Stimulated activated CD4-positive, alpha-beta T cell treated with anti-CD3 and anti-CD28 coated beads, Interleukin-15, amount 100 ng/mL, for 1 hour (primary cell): ENCODE results near the gene NBEAL1.
"Not testable (repeated sequence)": the region's sequence is repeated elsewhere in the genome, so short reads cannot be mapped to it uniquely, and the experiment has no call there.

Experiments
- DNase-seq, 2 donors: peaks; one replicate each; pipeline ENCODE4 v3.0.0-alpha.2; 2020; ENCODE audit warnings: low read depth in 1 of 2, low spot score in 1 of 2

NBEAL1 gene

DNA sequence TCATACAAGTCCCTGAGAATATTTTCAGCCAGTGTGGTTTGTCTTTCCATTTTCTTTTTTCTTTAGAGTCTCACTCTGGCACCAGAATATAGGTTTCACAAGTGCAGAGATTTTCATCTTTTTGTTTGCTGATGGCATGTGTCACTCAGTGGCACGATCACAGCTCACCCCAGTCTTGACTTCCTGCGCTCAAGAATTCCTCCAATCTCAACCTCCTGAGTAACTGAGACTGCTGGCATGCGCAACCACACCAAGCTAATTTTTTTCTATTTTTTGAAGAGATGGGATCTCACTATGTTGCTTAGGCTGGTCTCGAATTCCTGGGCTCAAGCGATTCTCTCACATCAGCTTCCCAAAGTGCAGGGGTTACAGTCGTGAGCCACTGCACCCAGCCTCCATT lies 23.9 kb downstream of the NBEAL1 start:
- no peak for DNase-seq

DNA sequence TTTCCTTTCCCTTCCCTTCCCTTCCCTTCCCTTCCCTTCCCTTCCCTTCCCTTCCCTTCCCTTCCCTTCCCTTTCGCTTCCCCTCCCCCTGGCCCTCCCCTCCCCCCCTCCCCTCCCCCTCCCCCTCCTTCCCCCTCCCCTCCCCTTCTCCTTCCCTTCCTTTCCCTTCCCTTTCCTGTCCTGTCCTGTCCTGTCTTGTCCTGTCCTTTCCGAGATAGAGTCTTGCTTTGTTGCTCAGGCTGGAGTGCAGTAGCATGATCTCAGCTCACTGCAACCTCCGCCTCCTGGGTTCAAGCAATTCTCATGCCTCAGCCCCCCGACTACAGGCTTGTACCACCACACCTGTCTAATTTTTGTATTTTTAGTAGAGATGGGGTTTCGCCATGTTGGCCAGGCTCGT lies 24.5 kb downstream of the NBEAL1 start:
- not testable (repeated sequence) for DNase-seq

DNA sequence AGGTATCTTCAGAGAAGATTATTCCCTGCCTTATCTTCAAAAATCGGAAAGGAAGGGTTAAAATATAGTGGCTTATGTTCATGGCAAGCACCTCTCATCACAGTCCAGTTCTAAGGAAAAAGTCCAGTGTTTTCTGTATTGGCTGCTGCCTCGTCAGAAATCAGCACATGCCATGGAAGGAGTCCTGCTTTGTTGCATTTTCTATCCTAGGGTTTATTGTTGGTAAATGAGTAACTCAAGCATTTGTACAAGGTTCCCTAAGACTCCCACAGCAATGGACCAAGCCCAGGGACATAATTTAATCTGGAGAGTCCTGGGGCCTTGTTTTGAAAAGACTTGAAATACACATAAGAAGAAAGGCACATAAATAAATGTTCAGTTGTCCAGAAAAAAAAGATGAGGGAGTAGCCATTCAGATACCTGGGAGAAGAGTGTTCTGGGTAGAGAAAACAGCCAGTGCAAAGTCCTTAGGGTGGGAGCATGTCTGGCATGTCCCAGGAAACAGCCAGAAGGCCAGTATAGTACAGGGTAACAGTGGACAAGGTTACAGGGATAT lies 26.4 kb downstream of the NBEAL1 start:
- no peak for DNase-seq

DNA sequence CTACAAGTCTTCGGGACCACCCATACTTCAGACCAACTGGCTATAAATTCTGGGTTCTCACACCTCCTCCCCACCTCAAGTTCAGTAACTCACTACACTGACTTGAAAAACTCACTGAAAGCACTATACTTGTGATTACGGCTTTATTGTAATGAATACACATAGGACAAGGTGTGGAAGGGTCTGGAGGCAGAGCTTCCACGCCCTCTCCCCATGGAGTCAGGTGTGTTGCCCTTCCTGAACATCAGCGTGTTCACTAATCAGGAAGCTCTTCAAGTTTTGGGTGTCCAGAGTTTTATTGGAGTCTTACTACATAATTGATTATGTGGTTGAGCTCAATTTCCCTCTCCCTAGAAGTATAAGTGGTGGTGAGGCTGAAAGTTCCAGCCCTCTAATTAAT lies 27.5 kb downstream of the NBEAL1 start:
- no peak for DNase-seq

DNA sequence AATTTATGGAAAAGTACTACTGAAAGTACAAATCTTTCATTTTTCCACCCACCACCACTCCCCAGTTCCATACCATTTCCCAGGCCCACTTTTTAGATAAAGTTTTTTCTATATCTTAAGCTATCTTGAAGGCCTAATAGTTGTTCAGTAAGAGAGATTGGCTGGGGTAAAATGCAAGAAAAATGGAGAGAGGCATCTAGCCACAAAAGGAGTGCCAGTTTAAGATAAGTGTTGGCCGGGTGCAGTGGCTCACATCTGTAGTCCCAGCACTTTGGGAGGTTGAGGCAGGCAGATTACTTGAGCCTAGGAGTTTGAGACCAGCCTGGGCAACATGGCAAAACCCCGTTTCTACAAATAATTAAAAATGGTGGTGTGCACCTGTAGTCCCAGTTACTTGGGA lies 28.6 kb downstream of the NBEAL1 start:
- DNase-seq = no peak

- DNase-seq = no peak
Observed at GRCh38 chr2:203045867-203046266, 31.2 kb downstream of the NBEAL1 start.

GRCh38 chr2:203052539-203052938 lies 37.9 kb downstream of the NBEAL1 start:
- DNase-seq = no peak

GRCh38 chr2:203059567-203060240 lies 45.0 kb downstream of the NBEAL1 start:
- no peak for DNase-seq

GRCh38 chr2:203061346-203061745 lies 46.7 kb downstream of the NBEAL1 start:
- DNase-seq = no peak

GRCh38 chr2:203062126-203062525 lies 47.5 kb downstream of the NBEAL1 start:
- DNase-seq = no peak

GRCh38 chr2:203066519-203067091 lies 51.9 kb downstream of the NBEAL1 start:
- DNase-seq = not testable (repeated sequence)

DNA sequence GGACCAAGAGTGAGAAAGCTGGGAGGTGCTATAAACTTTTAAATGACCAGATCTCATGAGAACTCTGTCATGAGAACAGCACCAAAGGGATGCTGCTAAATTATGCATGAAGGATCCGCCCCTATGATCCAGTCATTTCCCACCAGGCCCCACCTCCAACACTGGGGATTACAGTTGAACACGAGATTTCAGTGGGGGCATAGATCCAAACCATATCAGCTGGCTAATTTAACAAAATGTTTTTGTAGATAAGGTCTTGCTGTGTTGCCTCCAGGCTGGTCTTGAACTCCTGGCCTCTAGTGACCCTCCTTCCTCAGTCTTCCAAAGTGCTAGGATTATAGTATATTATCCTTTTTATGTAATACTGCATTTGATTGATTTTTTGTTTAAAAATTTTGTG lies 56.0 kb downstream of the NBEAL1 start:
- no peak for DNase-seq

- no peak for DNase-seq
Observed at GRCh38 chr2:203071148-203071547, 56.5 kb downstream of the NBEAL1 start.

DNA sequence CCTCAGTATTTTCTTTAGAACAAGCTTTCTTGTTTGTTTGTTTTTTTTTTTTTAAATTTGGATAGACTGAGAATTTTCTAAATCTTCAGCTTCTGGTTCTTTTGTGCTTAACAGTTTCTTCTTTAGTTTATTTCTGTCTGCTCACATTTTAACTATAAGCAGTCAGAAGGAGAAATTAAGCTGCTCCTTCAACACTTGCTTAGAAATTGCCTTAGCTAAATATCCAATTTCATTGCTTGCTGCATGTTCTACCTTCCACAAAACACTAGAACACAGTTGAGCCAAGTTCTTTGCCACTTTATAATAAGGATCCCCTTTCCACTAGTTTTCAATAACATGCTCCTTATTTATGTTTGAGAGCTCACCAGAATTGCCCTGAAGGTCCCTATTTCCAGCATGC lies 57.7 kb downstream of the NBEAL1 start:
- no peak for DNase-seq

GRCh38 chr2:203077451-203077850 lies 62.8 kb downstream of the NBEAL1 start:
- DNase-seq = no peak

DNA sequence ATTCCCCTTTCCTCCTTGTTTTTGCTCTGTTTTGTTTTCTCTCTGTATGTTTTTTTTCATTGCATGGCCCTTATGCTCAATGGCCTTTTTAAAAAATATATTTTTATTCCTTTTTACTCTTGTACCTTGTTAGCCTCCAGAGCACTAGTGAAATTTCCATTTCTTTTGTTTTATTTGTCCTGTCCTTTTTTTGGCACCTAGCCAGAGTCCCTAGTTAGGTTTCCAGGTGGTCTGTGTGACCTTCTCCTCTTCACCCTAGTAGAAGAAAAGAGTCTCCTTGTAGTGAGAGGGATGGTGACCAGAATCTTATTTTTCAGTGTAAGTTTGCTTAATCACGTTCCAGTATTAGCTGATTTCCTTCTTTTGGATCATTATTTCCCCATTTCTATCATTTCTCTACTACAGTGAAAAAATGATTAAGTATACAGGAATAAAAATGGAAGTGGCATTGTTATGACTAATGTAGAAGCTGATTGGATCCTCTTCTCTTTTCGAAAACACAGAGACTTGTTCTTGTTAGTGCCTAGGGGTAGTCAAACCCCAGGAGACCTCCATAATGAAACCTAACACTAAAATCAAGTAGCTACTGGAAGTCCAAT lies 65.9 kb downstream of the NBEAL1 start:
- DNase-seq = no peak

DNA sequence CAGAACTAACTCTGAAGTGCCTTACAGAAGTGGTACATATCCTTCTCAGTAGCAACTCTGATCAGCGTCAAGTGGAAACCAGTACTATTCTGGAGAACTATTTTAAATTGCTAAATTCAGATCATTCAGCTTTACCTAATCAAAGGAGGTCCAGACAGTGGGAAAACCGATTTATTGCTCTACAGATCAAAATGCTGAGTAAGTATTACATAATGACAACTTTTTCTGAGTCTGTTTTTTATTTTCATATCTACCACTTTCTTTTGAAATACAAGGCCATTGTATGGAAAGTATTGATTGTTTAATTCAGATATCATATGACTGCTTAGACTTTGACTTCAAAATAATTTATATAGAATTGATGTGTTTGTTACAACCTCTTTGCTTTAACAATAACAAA lies 68.7 kb downstream of the NBEAL1 start:
- no peak for DNase-seq

GRCh38 chr2:203086381-203086780 lies 71.7 kb downstream of the NBEAL1 start:
- not testable (repeated sequence) for DNase-seq

DNA sequence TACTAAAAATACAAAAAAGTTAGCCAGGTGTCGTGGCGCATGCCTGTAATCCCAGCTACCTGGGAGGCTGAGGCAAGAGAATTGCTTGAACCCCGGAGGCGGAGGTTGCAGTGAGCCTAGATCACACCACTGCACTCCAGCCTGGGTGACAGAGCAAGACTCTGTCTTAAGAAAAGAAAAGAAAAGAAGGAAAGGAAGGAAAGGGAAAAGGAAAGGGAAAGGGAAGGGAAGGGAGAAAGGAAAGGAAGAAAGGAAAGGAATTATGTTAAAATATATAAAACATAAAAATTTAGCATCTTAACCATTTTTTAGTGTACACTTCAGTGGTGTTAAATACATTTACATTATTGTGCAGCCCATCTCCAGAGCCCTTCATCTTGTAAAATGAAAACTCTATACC lies 76.0 kb downstream of the NBEAL1 start:
- DNase-seq = not testable (repeated sequence)

- DNase-seq = no peak
Observed at GRCh38 chr2:203097735-203098134, 83.1 kb downstream of the NBEAL1 start.

DNA sequence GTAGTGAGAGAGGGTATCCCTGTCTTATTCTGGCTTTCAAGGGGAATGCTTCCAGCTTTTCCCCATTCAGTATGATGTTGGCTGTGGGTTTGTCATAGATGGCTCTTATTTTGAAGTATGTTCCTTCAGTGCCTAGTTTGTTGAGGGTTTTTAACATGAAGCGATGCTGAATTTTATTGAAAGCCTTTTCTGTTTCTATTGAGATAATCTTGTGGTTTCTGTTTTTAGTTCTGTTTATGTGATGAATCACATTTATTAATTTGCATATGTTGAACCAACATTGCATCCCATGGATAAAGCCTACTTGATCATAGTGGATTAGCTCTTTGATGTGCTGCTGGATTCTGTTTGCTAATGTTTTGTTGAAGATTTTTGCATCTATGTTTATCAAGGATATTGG lies 87.7 kb downstream of the NBEAL1 start:
- DNase-seq = not testable (repeated sequence)

- no peak for DNase-seq
Observed at GRCh38 chr2:203104273-203104672, 89.6 kb downstream of the NBEAL1 start.
